ENCODE measurements around the gene MUC20. TPM values are rescaled to one million over a fixed set of nuclear protein-coding genes. Genes with fewer than 3 reads are reported as not detected.

Gene MUC20
- total and polyA plus RNA-seq, 9 of the 15 experiments (the other 6 are each of a cell fraction or from before 2014, with no cell fraction given): 0.03 to 0.23 (median 0.15) TPM; not detected in 3

DNA sequence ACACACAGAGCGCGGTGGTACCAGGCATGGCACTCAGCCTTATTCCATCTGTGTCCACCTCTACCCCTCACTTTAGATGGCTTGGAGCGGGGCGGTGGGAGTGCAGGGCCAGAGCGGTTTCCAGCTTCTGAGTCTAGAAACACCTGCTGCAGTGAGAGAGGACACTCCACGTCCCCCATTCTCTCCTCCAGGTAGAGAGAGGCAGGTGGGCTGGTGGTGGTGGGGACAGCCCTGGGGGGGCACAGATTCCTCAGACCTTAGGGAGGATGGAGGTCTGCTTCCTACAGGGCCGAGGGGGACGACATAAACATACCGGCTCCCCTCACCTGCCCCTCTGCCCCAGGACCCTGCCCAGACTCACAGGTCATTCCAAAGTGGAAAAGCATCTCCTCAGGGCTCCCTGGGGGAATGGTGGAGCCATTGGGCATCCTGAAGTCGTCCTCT is 40.4 kb downstream of the MUC20 start:
- H3K9me1 ChIP-seq (ENCODE audit: control insufficient read depth, insufficient read depth, low read length): no peaks in the 10 kb centered on the region
- ATAC-seq: no peak
- WGBS (ENCODE audit: insufficient coverage, low coverage, missing lambda C conversion rate): 16% methylated on average over 10 of the region's 10 CpGs

More for the DNA sequence above, 40.4 kb downstream of the MUC20 start:
- no peaks in the 10 kb centered on the region for H3K9me3 ChIP-seq (replicated peaks; ENCODE audit: control insufficient read depth, insufficient read depth, low read depth, low read length)
- no peak overlapping the region for H3K27ac ChIP-seq (ENCODE audit: extremely low read depth, low read depth, low read length)
- no peak for DNase-seq (ENCODE audit: extremely low read depth in 1 of 4, low spot score in 3 of 4)
- in situ Hi-C loops (cut with MboI): no loop called here
- TF ChIP-seq SMAD4 (CRISPR knock-in tag; conservative IDR thresholded peaks at IDR 0.05) (no peak), CHAMP1 (IDR thresholded peaks at IDR 0.05) (no peak), L3MBTL2 (IDR thresholded peaks at IDR 0.05) (no peak), NEUROD1 (IDR thresholded peaks at IDR 0.05; ENCODE audit: borderline replicate concordance, low read depth, low read length, partially characterized antibody) (no peak), SMAD1 (IDR thresholded peaks at IDR 0.05; ENCODE audit: low read depth, low read length, partially characterized antibody) (no peak), IRF9 (tag; IDR thresholded peaks at IDR 0.05) (no peak), BRF2 (IDR thresholded peaks at IDR 0.05; ENCODE audit: borderline replicate concordance, insufficient read depth, insufficient read length) (no peak)
- POLR2A ChIA-PET: interaction anchor here (0.7 to 1.0 kb wide), 2 partner anchors 13 to 509 kb away, joined by 3 to 4 read pairs; no protein-coding TSS in a partner anchor
- CTCF ChIA-PET (ENCODE audit: low intra/inter-chr PET ratio): no interaction called here
- no peaks in the 10 kb centered on the region for H3K36me3 ChIP-seq (ENCODE audit: control insufficient read depth, insufficient read depth, low read length)
- BruUV-seq (replicated peaks): no TSS peak
- intact Hi-C loops (cut with micrococcal nuclease): no loop called here
- H2AFZ ChIP-seq (ENCODE audit: low read depth, low read length): no peak overlapping the region
- peaks cover 0 to 3% of the 10 kb centered on the region in 2 experiments; a peak in 2 of 5 replicates for H3K4me1 ChIP-seq (replicated peaks in 1 of 2; ENCODE audit: control insufficient read depth in 2 of 2, insufficient read depth in 2 of 2, low read length in 2 of 2)
- no peak overlapping the region for H3K4me3 ChIP-seq
- H3K79me2 ChIP-seq (ENCODE audit: control insufficient read depth, insufficient read depth, low read length): no peaks in the 10 kb centered on the region
- H3K9ac ChIP-seq (ENCODE audit: insufficient read depth in 1 of 2, low read depth in 2 of 2, low read length in 2 of 2): no peak overlapping the region; a peak in 1 of 4 replicates
- FAIRE-seq: no peak
- H4K20me1 ChIP-seq (replicated peaks; ENCODE audit: control insufficient read depth, insufficient read depth, low read length): peaks cover 4% of the 10 kb centered on the region; the same call in 1 of the 2 replicates
- no peak overlapping the region for H3K4me2 ChIP-seq (ENCODE audit: insufficient read depth, low read length)
- peaks cover 26 to 75% of the 10 kb centered on the region in 2 experiments; a peak in 4 of 5 replicates for H3K27me3 ChIP-seq (ENCODE audit: control insufficient read depth in 2 of 2, insufficient read depth in 2 of 2, low read length in 2 of 2)
